Left hindlimb (tissue), 1 donor: ENCODE data around the gene FANCE.
"Not testable (repeated sequence)": the region's sequence is repeated elsewhere in the genome, so short reads cannot be mapped to it uniquely, and the experiment has no call there.

Source experiments
- DNase-seq: peaks from one replicate; pipeline ENCODE4 v3.0.0-alpha.2; 2018

The FANCE gene

DNA sequence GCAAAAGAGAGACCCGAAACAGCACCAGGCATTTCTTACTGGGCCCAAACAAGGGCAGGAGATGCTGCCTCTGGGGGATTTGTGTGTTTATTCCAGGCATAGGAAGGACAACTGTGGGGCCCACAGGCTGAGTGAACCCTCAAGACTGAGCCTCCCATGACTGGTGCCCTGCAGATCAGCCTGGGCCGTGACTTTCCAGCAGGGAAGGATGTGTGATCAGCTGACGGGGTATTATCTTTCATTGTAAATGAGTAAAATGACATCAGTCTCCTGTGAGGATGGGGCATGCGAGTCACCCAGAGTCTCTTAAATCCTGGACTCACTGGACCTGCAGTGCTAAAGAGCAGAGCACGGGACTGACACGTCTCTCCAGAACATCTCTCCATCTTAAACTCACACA, 48.6 kb downstream of the FANCE start:
- DNase-seq = no peak

GRCh38 chr6:35501784-35502183, 49.6 kb downstream of the FANCE start:
- DNase-seq = no peak

DNA sequence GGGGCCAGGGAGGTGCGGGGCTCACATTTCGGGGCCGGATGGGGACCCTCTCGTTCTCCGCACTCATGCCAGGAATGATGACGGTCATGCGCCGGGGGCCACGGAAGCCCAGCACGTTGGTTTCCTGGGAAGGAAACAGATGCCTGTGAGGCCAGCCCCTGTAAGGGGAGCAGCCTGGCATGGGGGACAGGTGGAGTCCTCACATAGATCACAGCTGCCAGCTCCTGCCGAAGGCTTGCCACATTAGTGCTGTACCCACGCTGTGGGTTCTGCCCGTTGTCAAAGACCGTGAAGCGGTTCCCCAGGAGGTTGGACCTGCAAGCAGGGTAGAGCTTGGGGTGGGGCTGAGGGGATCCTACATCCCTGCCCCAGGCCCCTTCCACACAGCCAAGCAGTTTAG, 51.4 kb downstream of the FANCE start:
- no peak for DNase-seq

- DNase-seq = no peak
These were observed 53.9 kb downstream of the FANCE start for GRCh38 chr6:35505999-35506412.

GRCh38 chr6:35506536-35506935, 54.4 kb downstream of the FANCE start:
- DNase-seq = no peak

- DNase-seq = no peak
These were observed 55.1 kb downstream of the FANCE start for GRCh38 chr6:35507221-35507620.

- no peak for DNase-seq
These were observed 55.9 kb downstream of the FANCE start for GRCh38 chr6:35508027-35508426.

- no peak for DNase-seq
These were observed 56.4 kb downstream of the FANCE start for GRCh38 chr6:35508542-35508941.

GRCh38 chr6:35510916-35511561, 58.9 kb downstream of the FANCE start:
- DNase-seq = no peak

- no peak for DNase-seq
These were observed 59.4 kb downstream of the FANCE start for GRCh38 chr6:35511562-35511941.

- no peak for DNase-seq
These were observed 59.9 kb downstream of the FANCE start for GRCh38 chr6:35512006-35512405.

DNA sequence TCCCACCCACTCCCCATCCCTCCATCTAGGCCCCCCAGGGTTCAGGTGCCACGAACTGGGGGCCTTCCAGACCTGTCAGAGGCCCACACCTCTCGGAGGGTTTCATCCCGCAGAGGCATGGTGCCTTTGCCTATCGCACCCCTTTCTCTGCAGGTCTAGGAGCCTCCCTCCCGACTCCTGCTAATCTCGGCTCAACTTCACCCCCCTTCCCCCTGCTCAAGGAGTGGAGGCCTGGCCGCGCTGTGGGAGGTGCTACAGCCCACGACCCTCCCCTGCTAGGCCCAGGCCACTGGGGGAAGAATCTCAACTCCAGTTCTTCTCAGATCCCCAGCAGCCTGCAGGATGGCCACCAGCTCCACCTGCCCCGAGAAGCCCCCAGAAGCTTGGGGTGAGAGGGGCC, 60.6 kb downstream of the FANCE start, which contains the start of gene TULP1:
Gene TULP1, minus strand, starts transcription at position 157 of the 400 bp plus-strand sequence. Its CDS starts 38 bp downstream, at position 119.
- no peak for DNase-seq

- no peak for DNase-seq
These were observed 62.4 kb downstream of the FANCE start for GRCh38 chr6:35514587-35514986.

- not testable (repeated sequence) for DNase-seq
These were observed 63.8 kb downstream of the FANCE start for GRCh38 chr6:35515939-35516338.
